Esophagus squamous epithelium (tissue), 4 donors: Measurements from ENCODE around the gene PRKG1.

Source experiments
- POLR2A ChIP-seq, 4 donors: fragments of 450-650 bp; IDR thresholded peaks; one replicate each; pipeline ENCODE4 v1.6.1; 2017; ENCODE audit warnings: antibody characterized with exemption in 4 of 4, mild to moderate bottlenecking in 4 of 4, moderate library complexity in 3 of 4
- TF ChIP-seq, protein P1 (sequence below), 6 experiments: fragments of 450-650 bp in 4 of 6; fragments of 200-600 bp in 2 of 6; sonication (generic) in 2 of 6; IDR thresholded peaks; one replicate each; pipeline ENCODE4 v1.5.1; 2016 to 2019; ENCODE audit warnings: antibody characterized with exemption in 6 of 6, mild to moderate bottlenecking in 4 of 6, moderate library complexity in 4 of 6

DNA sequence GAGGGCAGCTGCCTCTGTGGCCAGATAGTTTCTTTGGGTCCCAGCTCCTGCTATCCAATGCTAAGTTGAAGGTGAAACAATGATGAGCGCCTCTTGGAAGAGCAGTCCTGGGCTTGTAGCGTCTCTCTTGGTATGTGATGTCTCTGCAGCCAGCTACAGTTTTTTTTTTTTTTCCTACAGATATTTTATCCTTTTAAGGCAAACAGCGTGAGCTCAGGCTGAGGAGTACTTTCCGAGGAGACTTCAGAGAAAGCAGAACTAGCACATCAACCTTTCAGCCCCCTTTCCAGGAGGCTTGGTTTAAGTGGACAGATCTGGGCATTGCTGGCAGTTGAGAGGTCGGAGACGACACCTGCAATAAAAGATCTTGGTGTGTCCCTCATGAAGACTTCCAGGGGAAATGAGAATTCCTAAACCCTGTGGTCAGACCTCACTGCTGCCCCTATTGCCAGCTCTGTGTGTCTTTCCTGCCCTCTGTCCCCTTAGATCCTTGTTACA is 9.1 kb downstream of the PRKG1 start:
- TF ChIP-seq, protein P1, sequence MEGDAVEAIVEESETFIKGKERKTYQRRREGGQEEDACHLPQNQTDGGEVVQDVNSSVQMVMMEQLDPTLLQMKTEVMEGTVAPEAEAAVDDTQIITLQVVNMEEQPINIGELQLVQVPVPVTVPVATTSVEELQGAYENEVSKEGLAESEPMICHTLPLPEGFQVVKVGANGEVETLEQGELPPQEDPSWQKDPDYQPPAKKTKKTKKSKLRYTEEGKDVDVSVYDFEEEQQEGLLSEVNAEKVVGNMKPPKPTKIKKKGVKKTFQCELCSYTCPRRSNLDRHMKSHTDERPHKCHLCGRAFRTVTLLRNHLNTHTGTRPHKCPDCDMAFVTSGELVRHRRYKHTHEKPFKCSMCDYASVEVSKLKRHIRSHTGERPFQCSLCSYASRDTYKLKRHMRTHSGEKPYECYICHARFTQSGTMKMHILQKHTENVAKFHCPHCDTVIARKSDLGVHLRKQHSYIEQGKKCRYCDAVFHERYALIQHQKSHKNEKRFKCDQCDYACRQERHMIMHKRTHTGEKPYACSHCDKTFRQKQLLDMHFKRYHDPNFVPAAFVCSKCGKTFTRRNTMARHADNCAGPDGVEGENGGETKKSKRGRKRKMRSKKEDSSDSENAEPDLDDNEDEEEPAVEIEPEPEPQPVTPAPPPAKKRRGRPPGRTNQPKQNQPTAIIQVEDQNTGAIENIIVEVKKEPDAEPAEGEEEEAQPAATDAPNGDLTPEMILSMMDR (IDR thresholded peaks at IDR 0.05) = no peak
- TF ChIP-seq POLR2A (IDR thresholded peaks at IDR 0.05) = no peak
